ENCODE results near the gene ADGRL2.

The ADGRL2 gene

DNA sequence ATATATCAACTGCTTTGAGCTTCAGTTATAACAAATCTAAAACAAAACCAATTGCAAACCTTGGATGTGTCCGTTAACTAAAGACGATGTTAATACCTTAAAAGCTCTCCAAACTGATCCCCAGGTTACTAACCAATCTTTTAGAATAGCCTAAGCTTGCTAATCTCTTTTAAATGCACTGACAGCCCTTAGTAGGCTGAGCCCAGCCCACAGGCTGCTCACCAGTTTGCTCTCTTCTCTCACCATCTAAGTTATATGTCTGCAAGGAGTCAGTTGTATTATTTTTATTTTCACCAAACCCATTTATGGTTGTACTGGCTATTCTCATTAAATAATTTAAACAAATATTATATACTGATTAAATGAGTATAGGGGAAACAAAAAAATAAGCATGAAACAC, 199.5 kb downstream of the ADGRL2 start:
- DNase-seq = no peak

DNA sequence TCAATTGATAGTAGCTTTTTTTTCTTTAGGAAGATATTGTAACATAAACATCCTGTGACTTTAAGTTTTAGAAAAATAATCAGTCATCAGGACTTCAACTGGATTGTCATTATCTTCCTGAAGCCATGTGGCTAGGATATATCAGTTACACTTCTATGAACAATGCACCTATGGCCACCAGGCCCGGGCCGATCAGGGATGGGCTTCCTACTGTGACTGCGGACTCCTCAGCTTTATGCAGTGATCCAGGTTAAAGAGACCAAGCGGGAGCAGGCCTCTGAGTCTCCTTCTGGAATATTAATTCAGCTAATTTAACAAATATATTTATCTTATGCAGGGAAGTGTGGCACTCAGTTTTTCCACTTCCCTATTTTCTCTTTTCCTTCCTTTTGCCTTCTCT, 200.6 kb downstream of the ADGRL2 start:
- no peak for DNase-seq

DNA sequence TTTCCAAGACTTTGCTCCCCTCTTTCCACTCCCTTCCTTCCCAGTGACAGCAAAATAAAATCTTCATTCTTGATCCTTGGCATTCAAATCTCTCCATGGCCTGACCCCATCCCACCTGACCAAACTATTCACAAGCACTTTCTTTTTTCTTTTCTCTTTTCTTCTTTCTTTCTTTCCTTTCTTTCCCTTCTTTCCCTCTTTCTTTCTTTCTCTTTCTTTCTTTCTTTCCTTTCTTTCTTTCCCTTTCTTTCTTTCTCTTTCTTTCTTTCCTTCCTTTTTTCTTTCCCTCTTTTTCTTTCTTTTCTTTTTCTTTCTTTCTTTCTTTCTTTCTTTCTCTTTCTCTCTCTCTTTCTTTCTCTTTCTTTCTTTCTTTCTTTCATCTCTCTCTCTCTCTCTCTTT, 207.1 kb downstream of the ADGRL2 start:
- DNase-seq = no peak

DNA sequence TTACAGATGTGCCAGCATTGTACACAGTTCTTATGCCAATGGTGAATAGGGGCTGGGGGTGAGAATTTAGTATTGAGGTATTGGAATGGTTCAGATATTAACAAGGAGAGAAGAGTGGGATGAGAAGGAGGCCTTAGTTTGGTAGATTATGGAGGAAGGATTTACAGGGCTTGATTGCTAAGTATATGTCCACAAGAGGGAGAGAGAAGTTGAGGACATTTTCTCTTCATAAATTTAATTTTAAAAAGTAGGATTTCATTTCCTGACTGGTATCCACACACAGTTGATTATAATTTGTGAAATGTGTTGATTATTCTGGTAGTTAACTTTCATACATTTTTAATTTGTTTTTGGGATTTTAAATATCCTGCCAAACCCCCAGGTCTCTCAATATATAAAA, 213.0 kb downstream of the ADGRL2 start:
- no peak for DNase-seq

GRCh38 chr1:82015444-82015843, 214.7 kb downstream of the ADGRL2 start:
- DNase-seq = peak in 1 of 3 experiments; percentile 12

GRCh38 chr1:82018319-82018718, 217.6 kb downstream of the ADGRL2 start:
- DNase-seq = no peak

GRCh38 chr1:82019508-82019907, 218.8 kb downstream of the ADGRL2 start:
- no peak for DNase-seq

DNA sequence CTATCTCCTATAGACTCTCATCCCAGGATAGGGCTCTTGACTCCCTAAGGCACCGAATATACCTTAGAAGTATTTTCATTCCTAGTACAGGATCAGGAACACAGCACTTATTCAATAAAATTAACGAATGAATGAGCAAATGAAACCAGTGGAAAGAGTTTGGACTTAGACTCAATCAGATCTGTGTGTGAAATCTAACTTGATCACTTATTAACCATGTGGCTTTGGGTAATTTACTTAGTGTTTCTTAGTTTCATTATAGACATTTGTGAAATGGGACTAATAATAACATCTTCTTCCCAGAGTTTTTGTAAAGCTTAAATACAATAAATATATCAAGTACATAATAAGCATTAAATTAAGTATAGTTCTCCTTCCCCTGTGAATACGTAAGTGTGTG, 230.1 kb downstream of the ADGRL2 start:
- no peak for DNase-seq

DNA sequence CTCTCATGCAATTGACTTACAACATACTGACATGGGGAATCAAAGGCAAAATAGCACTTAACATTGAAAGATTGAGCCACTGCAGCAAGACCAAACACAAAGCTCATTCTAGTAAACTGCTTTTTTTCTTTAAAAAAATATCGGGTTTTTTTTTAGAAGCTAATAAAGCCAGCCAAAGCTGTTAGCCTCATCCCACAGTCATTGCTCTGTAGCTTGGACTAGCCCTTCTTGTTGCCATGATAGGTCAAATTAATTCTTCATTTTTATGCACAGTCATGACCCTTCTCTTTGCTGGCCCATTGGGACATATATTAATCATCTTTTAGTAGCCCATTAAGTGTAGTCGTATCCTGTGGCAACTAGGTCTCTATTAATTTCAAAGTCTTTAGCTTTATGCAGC, 231.3 kb downstream of the ADGRL2 start:
- peak in 1 of 3 experiments; percentile 20 for DNase-seq

DNA sequence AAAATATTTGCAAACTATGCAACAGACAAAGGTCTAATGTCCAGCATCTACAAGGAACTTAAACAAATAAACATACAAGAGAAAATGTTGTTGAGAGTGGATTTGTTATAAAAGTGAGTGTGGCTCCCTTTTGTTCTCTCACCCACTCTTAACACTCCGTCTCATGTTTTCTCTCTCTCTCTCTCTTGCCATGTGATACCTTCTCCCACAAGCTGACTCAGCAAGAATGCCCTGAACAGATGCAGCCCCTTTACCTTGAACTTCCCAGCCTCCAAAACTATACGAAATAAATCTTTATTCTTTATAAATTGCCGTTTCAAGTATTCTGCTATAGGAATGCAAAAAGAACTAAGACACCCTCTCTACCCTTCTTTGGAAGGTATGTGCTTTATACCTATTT, 234.1 kb downstream of the ADGRL2 start:
- no peak for DNase-seq
